H9 (cell line): Measurements from ENCODE around the gene CHRND. TPM values are rescaled to one million over a fixed set of nuclear protein-coding genes. Genes with fewer than 3 reads are reported as not detected.
"Not testable (repeated sequence)": the region's sequence is repeated elsewhere in the genome, so short reads cannot be mapped to it uniquely, and the experiment has no call there.

Experiments
- DNase-seq: peaks from one replicate; pipeline ENCODE4 v3.0.0-alpha.2; 2017
- H2AFZ ChIP-seq: one replicate; pipeline ENCODE4 v1.6.1; 2013; ENCODE audit warnings: mild to moderate bottlenecking, low read length, control low read depth, moderate library complexity
- H2AK5ac ChIP-seq: 2 replicates; pipeline ENCODE4 v1.6.1; 2013; ENCODE audit warnings: low read length, control low read depth, mixed read lengths; ENCODE audit not compliant: insufficient read length
- H2BK120ac ChIP-seq: one replicate; pipeline ENCODE4 v1.6.1; 2013; ENCODE audit warnings: low read depth, mild to moderate bottlenecking, low read length, control low read depth, inconsistent platforms; ENCODE audit not compliant: poor library complexity, severe bottlenecking
- H2BK12ac ChIP-seq: 2 replicates; pipeline ENCODE4 v1.6.1; 2013; ENCODE audit warnings: low read length, control low read depth, mixed read lengths, low read depth; ENCODE audit not compliant: insufficient read length
- H2BK15ac ChIP-seq: 2 replicates; pipeline ENCODE4 v1.6.1; 2013; ENCODE audit warnings: low read depth, low read length, control low read depth
- H2BK20ac ChIP-seq: one replicate; pipeline ENCODE4 v1.6.1; 2013; ENCODE audit warnings: low read depth, mild to moderate bottlenecking, low read length, control low read depth, inconsistent platforms; ENCODE audit not compliant: poor library complexity, severe bottlenecking
- H2BK5ac ChIP-seq: 2 replicates; pipeline ENCODE4 v1.6.1; 2013; ENCODE audit warnings: low read length, control low read depth, mixed read lengths; ENCODE audit not compliant: insufficient read length
- H3K14ac ChIP-seq: 2 replicates; pipeline ENCODE4 v1.6.1; 2013; ENCODE audit warnings: low read length, control low read depth; ENCODE audit not compliant: insufficient read depth
- H3K18ac ChIP-seq: 2 replicates; pipeline ENCODE4 v1.6.1; 2013; ENCODE audit warnings: low read depth, mild to moderate bottlenecking, mixed read lengths, low read length, control low read depth; ENCODE audit not compliant: insufficient read length
- H3K23ac ChIP-seq: 2 replicates; pipeline ENCODE4 v1.6.1; 2013; ENCODE audit warnings: low read length, control low read depth, mixed read lengths, low read depth; ENCODE audit not compliant: insufficient read length
- H3K23me2 ChIP-seq: 2 replicates; pipeline ENCODE4 v1.6.1; 2013; ENCODE audit warnings: low read depth, mild to moderate bottlenecking, mixed read lengths, low read length, control low read depth; ENCODE audit not compliant: insufficient read length, poor library complexity, severe bottlenecking
- H3K27ac ChIP-seq: 2 replicates; pipeline ENCODE4 v1.5.1; 2013; ENCODE audit warnings: low read length, control low read depth, mixed read lengths, low read depth; ENCODE audit not compliant: insufficient read length
- H3K27me3 ChIP-seq: 2 replicates; pipeline ENCODE4 v1.6.1; 2013; ENCODE audit warnings: low read length, control low read depth, inconsistent platforms; ENCODE audit not compliant: insufficient read depth
- H3K4ac ChIP-seq: 2 replicates; pipeline ENCODE4 v1.6.1; 2013; ENCODE audit warnings: low read depth, mild to moderate bottlenecking, control low read depth, inconsistent platforms, low read length, moderate library complexity
- H3K4me1 ChIP-seq: 2 replicates; pipeline ENCODE4 v1.6.1; 2013; ENCODE audit warnings: low read length, control low read depth, inconsistent platforms; ENCODE audit not compliant: insufficient read depth
- H3K4me2 ChIP-seq: 2 replicates; pipeline ENCODE4 v1.6.1; 2013; ENCODE audit warnings: low read length, control low read depth, mixed read lengths; ENCODE audit not compliant: insufficient read length, insufficient read depth
- H3K56ac ChIP-seq: 2 replicates; pipeline ENCODE4 v1.6.1; 2013; ENCODE audit warnings: low read depth, mild to moderate bottlenecking, mixed read lengths, low read length, control low read depth; ENCODE audit not compliant: insufficient read length
- H3K79me1 ChIP-seq: 2 replicates; pipeline ENCODE4 v1.6.1; 2013; ENCODE audit warnings: low read depth, mild to moderate bottlenecking, moderate library complexity, low read length, control low read depth, inconsistent platforms; ENCODE audit not compliant: insufficient read depth, poor library complexity, severe bottlenecking
- H3K79me2 ChIP-seq: 2 replicates; pipeline ENCODE4 v1.6.1; 2013; ENCODE audit warnings: low read length, control low read depth, inconsistent platforms; ENCODE audit not compliant: insufficient read depth
- H3K9ac ChIP-seq: 2 replicates; pipeline ENCODE4 v1.6.1; 2013; ENCODE audit warnings: low read length, control low read depth, mixed read lengths; ENCODE audit not compliant: insufficient read length; ENCODE audit errors: extremely low read depth
- H3K9me3 ChIP-seq: one replicate; pipeline ENCODE4 v1.6.1; 2013; ENCODE audit warnings: low read depth, low read length, inconsistent platforms; ENCODE audit not compliant: control insufficient read depth
- H3T11ph ChIP-seq: one replicate; pipeline ENCODE4 v1.6.1; 2013; ENCODE audit warnings: mild to moderate bottlenecking, low read length, control low read depth, inconsistent platforms
- H4K20me1 ChIP-seq: one replicate; pipeline ENCODE4 v1.6.1; 2013; ENCODE audit not compliant: control insufficient read depth, insufficient read length, insufficient read depth
- H4K5ac ChIP-seq: 2 replicates; pipeline ENCODE4 v1.6.1; 2013; ENCODE audit warnings: low read depth, mild to moderate bottlenecking, mixed read lengths, low read length, control low read depth; ENCODE audit not compliant: insufficient read length
- H4K8ac ChIP-seq: replicated peaks from 2 replicates; pipeline ENCODE4 v1.6.1; 2013; ENCODE audit warnings: low read length, control low read depth, mixed read lengths, low read depth; ENCODE audit not compliant: insufficient read length
- H4K91ac ChIP-seq: 2 replicates; pipeline ENCODE4 v1.6.1; 2013; ENCODE audit warnings: low read depth, mild to moderate bottlenecking, moderate library complexity, mixed read lengths, low read length, control low read depth; ENCODE audit not compliant: insufficient read length
- H3K27ac Mint-ChIP-seq, 3 experiments: 2 replicates in 2 of 3; 3 replicates in 1 of 3; pipeline ENCODE4 v1.8.0; 2020 to 2021; ENCODE audit warnings: mixed read lengths in 3 of 3, mild to moderate bottlenecking in 1 of 3, moderate library complexity in 1 of 3
- H3K27me3 Mint-ChIP-seq: 2 replicates; pipeline ENCODE4 v1.8.0; 2021; ENCODE audit warnings: low read depth, mild to moderate bottlenecking, moderate library complexity, mixed read lengths
- H3K36me3 Mint-ChIP-seq, 3 experiments: 2 replicates in 2 of 3; 3 replicates in 1 of 3; pipeline ENCODE4 v1.8.0; 2020 to 2021; ENCODE audit warnings: low read depth in 3 of 3, mixed read lengths in 3 of 3; ENCODE audit not compliant: insufficient read depth in 1 of 3
- H3K4me1 Mint-ChIP-seq, 2 experiments: 2 replicates each; pipeline ENCODE4 v1.8.0; 2020; ENCODE audit warnings: mixed read lengths in 2 of 2
- H3K4me3 Mint-ChIP-seq, 2 experiments: 2 replicates in 1 of 2; 3 replicates in 1 of 2; pipeline ENCODE4 v1.8.0; 2020 to 2021; ENCODE audit warnings: mild to moderate bottlenecking in 2 of 2, mixed read lengths in 2 of 2, moderate library complexity in 1 of 2
- H3K9me3 Mint-ChIP-seq, 2 experiments: 2 replicates in 1 of 2; 3 replicates in 1 of 2; pipeline ENCODE4 v1.8.0; 2020; ENCODE audit warnings: mild to moderate bottlenecking in 2 of 2, mixed read lengths in 2 of 2, moderate library complexity in 1 of 2
- WGBS: extraction: QIAGEN DNeasy Blood & Tissue Kit; methylation state at CpG from one replicate; pipeline ENCODE4 v1.1.7; 2013; ENCODE audit warnings: missing lambda C conversion rate, low lambda C conversion rate, mixed read lengths; ENCODE audit not compliant: insufficient read length; ENCODE audit errors: extremely low coverage; 5-methylcytosine and 5-hydroxymethylcytosine counted together
- total RNA-seq: library from RNA; stranded (reverse); gene quantifications from 2 replicates; pipeline ENCODE4 v1.2.1, GENCODE V29; 2021
- TF ChIP-seq, protein P1 (sequence below): fragments of 200-600 bp; sonication (generic); conservative IDR thresholded peaks from 3 replicates; pipeline ENCODE4 v1.8.0; 2021; ENCODE audit warnings: antibody characterized with exemption, mild to moderate bottlenecking

The CHRND gene
- total RNA-seq, 1 experiment from 2014 or later, result not detected

DNA sequence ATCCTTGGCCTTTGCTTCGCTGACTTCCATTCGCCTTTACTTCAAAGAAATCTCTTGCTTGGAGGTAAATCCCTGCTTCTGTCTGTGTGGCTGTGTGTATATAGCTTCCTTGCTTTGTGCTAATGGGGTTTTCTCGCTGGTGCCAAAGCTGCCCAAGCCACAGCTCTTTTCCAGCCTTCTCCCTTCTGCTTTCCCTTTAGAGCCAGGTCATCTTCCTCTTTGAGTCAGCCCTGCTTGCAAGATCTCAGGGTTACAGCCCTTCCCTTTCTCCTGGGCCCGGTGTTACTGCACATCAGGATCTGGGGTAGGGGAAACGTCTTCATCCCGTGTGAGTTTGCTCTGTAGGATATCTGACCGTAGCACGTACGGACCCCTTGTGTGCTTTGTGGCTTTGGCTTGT, 43.6 kb downstream of the CHRND start:
- Histone ChIP-seq H2BK20ac (no peak overlapping the region), H3T11ph (no peak overlapping the region), H2AFZ (no peak overlapping the region), H3K18ac (no peak overlapping the region), H3K9ac (no peak overlapping the region), H3K9me3 (no peaks in the 10 kb centered on the region), H4K5ac (no peak overlapping the region), H3K56ac (no peak overlapping the region), H4K91ac (no peak overlapping the region), H2BK5ac (no peak overlapping the region), H3K23me2 (no peaks in the 10 kb centered on the region), H3K23ac (no peak overlapping the region), H3K27me3 (no peaks in the 10 kb centered on the region), H3K4me1 (no peaks in the 10 kb centered on the region), H4K20me1 (no peaks in the 10 kb centered on the region), H2BK15ac (no peak overlapping the region), H3K27ac (no peak overlapping the region), H3K14ac (no peak overlapping the region), H3K79me1 (no peaks in the 10 kb centered on the region), H4K8ac (no peak overlapping the region), H2BK120ac (no peak overlapping the region), H2AK5ac (no peak overlapping the region), H2BK12ac (no peak overlapping the region), H3K4ac (no peak overlapping the region), H3K79me2 (no peaks in the 10 kb centered on the region), H3K4me2 (no peak overlapping the region)
- Mint-ChIP-seq H3K27ac (peak overlapping the region in 1 of 3 experiments; percentile 87; a peak in 2 of 7 replicates), H3K36me3 (peaks cover 39 to 86% (median 67%) of the 10 kb centered on the region in 3 experiments; a peak in 6 of 7 replicates), H3K9me3 (no peaks in the 10 kb centered on the region), H3K27me3 (no peaks in the 10 kb centered on the region), H3K4me1 (peaks cover 7 to 9% of the 10 kb centered on the region in 2 experiments; a peak in 3 of 4 replicates), H3K4me3 (no peak overlapping the region)
- TF ChIP-seq, protein P1, sequence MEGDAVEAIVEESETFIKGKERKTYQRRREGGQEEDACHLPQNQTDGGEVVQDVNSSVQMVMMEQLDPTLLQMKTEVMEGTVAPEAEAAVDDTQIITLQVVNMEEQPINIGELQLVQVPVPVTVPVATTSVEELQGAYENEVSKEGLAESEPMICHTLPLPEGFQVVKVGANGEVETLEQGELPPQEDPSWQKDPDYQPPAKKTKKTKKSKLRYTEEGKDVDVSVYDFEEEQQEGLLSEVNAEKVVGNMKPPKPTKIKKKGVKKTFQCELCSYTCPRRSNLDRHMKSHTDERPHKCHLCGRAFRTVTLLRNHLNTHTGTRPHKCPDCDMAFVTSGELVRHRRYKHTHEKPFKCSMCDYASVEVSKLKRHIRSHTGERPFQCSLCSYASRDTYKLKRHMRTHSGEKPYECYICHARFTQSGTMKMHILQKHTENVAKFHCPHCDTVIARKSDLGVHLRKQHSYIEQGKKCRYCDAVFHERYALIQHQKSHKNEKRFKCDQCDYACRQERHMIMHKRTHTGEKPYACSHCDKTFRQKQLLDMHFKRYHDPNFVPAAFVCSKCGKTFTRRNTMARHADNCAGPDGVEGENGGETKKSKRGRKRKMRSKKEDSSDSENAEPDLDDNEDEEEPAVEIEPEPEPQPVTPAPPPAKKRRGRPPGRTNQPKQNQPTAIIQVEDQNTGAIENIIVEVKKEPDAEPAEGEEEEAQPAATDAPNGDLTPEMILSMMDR, result no peak
- WGBS, result no CpG with 5 or more reads among the region's 9 CpGs
- no peak for DNase-seq

DNA sequence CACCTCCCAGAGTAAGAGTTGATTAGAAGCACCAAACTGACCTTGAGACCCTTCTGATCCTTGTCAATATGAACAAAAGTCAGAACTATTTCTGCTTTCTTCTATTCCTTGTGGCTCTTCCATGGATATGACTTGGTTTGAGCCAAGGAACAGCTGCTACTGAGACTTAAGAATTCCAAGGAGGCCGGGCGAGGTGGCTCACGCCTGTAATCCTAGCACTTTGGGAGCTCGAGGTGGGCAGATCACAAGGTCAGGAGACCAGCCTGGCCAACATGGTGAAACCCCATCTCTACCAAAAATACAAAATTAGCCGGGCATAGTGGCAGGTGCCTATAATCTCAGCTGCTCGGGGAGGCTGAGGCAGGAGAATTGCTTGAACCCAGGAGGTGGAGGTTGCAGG, 44.5 kb downstream of the CHRND start:
- H2AFZ ChIP-seq, H3K9ac ChIP-seq, H2AK5ac ChIP-seq, H3K9me3 ChIP-seq, H2BK120ac ChIP-seq, H3K4me3 Mint-ChIP-seq, H3K14ac ChIP-seq, H3K27me3 ChIP-seq, H4K5ac ChIP-seq, H2BK5ac ChIP-seq, H3K18ac ChIP-seq, H2BK15ac ChIP-seq, H3K79me2 ChIP-seq, H3T11ph ChIP-seq, H3K56ac ChIP-seq, H3K27ac ChIP-seq, H3K23ac ChIP-seq, H3K27me3 Mint-ChIP-seq, DNase-seq, H3K4me1 ChIP-seq, H3K4me1 Mint-ChIP-seq, H3K9me3 Mint-ChIP-seq, H3K23me2 ChIP-seq, H4K20me1 ChIP-seq, H3K4ac ChIP-seq, H3K79me1 ChIP-seq, H2BK20ac ChIP-seq, H4K91ac ChIP-seq, H2BK12ac ChIP-seq, H3K4me2 ChIP-seq, H4K8ac ChIP-seq: not testable (repeated sequence)
- Mint-ChIP-seq H3K27ac (peak overlapping the region in 1 of 3 experiments; percentile 36; a peak in 1 of 7 replicates), H3K36me3 (peaks cover 31 to 86% (median 67%) of the 10 kb centered on the region in 3 experiments; a peak in 6 of 7 replicates)
- no CpG with 5 or more reads among the region's 6 CpGs for WGBS
